Thyroid gland (tissue), 4 donors: ENCODE data around the gene PATJ.

Source experiments
- POLR2A ChIP-seq, 2 donors: fragments of 450-650 bp; IDR thresholded peaks; one replicate each; pipeline ENCODE4 v1.6.1; 2017; ENCODE audit warnings: antibody characterized with exemption in 2 of 2, mild to moderate bottlenecking in 2 of 2, moderate library complexity in 1 of 2
- TF ChIP-seq, protein P1 (sequence below), 6 experiments: fragments of 200-600 bp in 3 of 6; fragments of 450-650 bp in 3 of 6; sonication (generic) in 3 of 6; IDR thresholded peaks; one replicate each; pipeline ENCODE4 v1.5.1; 2016 to 2019; ENCODE audit warnings: antibody characterized with exemption in 6 of 6, mild to moderate bottlenecking in 2 of 6, inconsistent platforms in 1 of 6, moderate library complexity in 1 of 6

DNA sequence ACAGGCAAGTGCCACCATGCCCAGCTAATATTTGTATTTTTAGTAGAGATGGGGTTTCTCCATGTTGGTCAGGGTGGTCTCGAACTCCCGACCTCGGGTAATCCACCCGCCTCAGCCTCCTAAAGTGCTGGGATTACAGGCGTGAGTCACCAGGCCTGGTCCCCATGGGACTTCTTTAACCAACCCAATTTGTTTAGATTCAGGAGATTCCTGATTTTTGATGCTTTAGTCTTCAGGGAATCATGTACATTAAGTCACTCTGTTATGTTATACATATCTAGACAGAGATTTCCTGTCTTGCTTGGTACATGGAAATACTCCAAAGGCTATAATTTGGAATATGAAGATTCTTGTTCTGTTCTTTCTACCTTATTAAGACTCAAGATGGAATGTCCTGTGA, 250.0 kb downstream of the PATJ start:
- TF ChIP-seq, protein P1, sequence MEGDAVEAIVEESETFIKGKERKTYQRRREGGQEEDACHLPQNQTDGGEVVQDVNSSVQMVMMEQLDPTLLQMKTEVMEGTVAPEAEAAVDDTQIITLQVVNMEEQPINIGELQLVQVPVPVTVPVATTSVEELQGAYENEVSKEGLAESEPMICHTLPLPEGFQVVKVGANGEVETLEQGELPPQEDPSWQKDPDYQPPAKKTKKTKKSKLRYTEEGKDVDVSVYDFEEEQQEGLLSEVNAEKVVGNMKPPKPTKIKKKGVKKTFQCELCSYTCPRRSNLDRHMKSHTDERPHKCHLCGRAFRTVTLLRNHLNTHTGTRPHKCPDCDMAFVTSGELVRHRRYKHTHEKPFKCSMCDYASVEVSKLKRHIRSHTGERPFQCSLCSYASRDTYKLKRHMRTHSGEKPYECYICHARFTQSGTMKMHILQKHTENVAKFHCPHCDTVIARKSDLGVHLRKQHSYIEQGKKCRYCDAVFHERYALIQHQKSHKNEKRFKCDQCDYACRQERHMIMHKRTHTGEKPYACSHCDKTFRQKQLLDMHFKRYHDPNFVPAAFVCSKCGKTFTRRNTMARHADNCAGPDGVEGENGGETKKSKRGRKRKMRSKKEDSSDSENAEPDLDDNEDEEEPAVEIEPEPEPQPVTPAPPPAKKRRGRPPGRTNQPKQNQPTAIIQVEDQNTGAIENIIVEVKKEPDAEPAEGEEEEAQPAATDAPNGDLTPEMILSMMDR (IDR thresholded peaks at IDR 0.05) = no peak
- TF ChIP-seq POLR2A (IDR thresholded peaks at IDR 0.05) = no peak
